Right ventricle myocardium superior (tissue), 1 donor: ENCODE data around the gene KRTAP5-10. TPM values are rescaled to one million over a fixed set of nuclear protein-coding genes. Genes with fewer than 3 reads are reported as not detected.
"Not testable (repeated sequence)": the region's sequence is repeated elsewhere in the genome, so short reads cannot be mapped to it uniquely, and the experiment has no call there.

Experiments used
- ATAC-seq: fragments of 200-7000 bp; cut with Tn5 transposase; one replicate; pipeline ENCODE4 v1.9.1; 2020; ENCODE audit warnings: mild to moderate bottlenecking; ENCODE audit not compliant: poor library complexity
- DNase-seq: peaks from one replicate; pipeline ENCODE4 v3.0.0-alpha.2; 2020
- intact Hi-C: fragments of 100-400 bp; cut with DNase I; formaldehyde crosslinking; loops from one replicate; pipeline ENCODE4 v1.11.2; 2022
- long read RNA-seq: library from polyadenylated mRNA; unstranded; transcript quantifications from one replicate; pipeline ENCODE4 v2.0.0, GENCODE V29; 2021
- total RNA-seq: library from RNA; stranded (reverse); fragmentation: NEBNext Ultra II Directional; extraction: Animal tissue kit (Norgen Biotek cat#: 25700); gene quantifications from one replicate; pipeline ENCODE4 v1.2.1, GENCODE V29; 2021
- donor health status: DM: no; HTN: yes; CAD: no; lungs with severe emphysema.

Gene KRTAP5-10, protein sequence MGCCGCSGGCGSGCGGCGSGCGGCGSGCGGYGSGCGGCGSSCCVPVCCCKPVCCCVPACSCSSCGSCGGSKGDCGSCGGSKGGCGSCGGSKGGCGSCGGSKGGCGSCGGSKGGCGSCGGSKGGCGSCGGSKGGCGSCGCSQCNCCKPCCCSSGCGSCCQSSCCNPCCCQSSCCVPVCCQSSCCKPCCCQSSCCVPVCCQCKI
- total RNA-seq, result not detected
- long read RNA-seq, result 0 reads

GRCh38 chr11:71565263-71565662, at the start of gene KRTAP5-10:
Gene KRTAP5-10 (plus strand): TSS chr11:71565563. CDS start chr11:71565588, 25 bp downstream.
- ATAC-seq (no peak), DNase-seq (no peak)
- intact Hi-C loops, result no loop called here

DNA sequence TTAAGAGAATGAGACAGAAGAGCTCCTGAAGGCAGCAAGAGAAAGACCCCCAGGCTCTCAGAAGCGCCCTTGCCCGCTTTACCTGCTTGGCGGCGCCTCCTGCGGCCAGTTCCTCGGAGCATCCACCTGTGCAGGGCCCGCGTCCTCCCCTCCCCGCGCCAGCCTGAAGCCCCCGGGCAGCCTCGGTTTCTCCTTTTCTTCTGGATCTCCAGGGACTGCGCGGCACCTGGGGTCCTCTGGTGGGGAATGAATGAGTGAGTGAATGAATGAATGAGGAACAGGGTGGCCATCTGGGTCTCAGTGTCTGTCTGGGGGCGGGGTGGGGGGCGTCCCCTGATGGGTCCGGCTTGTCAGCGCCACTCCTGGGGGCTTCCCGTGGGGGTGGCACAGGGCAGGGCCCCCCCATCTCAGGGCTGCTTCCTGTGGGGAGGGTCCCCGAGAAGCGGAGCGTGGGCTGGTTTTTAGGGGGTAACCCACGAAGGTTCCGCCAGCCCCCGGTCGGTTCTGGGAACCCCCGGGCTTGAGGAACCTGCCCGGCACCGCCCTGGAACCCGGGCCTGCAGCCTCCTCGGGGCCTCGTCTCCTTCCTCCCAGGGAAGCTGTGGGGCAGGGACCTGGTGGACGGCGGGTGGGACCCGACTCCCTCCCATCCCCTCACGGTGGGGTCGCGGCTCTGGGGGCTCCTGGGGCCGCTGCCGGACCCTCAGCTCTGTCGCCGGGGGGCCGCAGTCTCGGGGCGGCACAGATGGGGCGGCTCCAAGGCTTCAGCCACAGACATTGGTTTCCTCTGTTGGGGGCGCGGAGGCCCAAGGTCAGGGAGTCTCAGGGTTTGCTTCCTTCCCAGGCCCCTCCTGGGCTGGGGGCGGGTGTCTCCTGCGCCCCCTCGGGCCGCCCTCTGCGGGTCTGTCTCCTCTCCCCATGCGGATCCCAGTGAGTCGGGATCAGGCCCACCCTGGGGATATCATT, 46.6 kb upstream of the KRTAP5-10 start:
- no peak for ATAC-seq
- DNase-seq, result no peak
- intact Hi-C loops, result no loop called here

- DNase-seq (no peak), ATAC-seq (no peak)
- intact Hi-C loops, result no loop called here
Observed at GRCh38 chr11:71519546-71519945, 45.8 kb upstream of the KRTAP5-10 start.

DNA sequence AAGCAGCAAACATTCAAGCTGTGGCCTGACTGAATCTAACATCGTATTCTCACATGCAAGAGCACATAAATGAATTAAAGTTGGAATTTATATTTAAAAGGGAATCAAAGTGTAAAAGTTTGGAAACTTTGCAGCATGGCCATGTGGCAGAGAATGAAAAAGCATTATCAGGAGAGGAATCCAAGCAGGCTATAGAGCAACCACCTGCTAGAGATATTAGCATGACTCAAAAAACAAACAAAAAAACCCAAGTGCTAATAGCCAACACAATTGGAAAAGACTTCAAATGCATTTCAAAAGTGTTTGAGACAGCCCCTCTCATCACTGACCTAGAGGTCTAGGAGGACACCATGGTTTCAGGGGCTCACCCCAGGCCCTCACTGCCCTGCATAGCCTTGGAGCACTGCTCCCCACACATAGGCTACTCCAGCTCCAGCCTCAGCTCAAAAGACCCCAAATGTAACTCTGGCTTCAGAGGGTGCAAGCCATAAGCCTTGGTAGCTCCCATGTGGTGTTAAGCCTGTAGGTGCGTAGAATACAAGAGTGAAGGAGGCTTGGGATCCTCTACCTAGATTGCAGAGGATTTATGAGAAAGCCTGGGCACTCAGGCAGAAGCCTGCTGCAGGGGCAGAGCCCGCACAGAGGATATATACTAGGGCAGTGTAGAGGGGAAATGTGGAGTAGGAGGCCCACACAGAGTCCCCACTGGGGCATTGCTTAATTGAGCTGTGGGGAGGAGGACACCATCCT, 40.0 kb upstream of the KRTAP5-10 start:
- intact Hi-C loops, result no loop called here
- no peak for ATAC-seq
- DNase-seq, result no peak

DNA sequence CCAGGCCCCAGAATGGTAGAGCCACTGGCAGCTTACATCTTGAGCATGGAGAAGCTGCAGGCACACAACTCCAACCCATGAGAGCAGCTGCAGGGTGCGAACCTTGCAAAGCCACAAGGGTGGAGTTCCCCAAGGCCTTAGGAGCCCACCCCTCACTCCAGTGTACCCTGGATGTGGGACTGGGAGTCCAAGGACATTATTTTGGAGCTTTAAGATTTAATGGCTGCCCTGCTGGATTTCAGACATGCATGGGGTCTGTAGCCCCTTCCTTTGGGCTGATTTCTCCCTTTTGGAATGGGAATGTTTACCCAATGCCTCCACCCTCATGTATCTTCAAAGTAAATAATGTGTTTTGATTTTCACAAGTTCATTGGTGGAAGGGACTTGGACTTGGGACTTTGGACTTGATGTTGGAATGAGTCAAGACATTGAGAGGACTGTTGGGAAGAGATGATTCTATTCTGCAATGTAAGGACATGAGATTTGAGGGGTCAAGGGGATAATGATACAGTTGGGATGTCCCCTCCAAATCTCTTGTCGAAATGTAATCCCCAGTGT, 39.3 kb upstream of the KRTAP5-10 start:
- DNase-seq, result no peak
- intact Hi-C loops, result no loop called here
- no peak for ATAC-seq

DNA sequence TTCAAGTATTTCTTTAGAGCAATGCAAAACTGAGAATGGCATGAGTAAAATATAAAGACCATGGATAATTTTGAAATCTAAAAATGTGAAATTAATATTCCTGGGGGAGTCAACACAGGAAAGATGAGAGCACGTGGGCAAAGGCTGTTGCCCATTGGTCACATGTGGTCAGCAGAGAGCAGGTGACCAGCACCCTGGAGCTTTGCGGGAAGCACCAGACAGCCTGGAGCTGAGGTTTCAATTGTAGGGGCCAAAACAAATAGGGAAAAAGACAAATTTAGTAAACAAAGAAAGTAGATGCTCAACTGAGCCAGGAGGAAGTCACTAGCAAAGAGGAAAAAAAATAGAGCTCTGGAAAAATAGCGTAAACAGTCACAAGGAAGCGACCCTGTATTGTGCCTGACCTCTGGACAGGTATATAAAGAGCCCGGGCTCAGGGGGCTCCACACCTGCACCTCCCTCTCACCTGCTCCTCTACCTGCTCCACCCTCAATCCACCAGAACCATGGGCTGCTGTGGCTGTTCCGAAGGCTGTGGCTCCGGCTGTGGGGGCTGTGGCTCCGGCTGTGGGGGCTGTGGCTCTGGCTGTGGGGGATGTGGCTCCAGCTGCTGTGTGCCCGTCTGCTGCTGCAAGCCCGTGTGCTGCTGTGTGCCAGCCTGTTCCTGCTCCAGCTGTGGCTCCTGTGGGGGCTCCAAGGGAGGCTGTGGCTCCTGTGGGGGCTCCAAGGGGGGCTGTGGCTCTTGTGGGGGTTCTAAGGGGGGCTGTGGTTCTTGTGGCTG, 38.4 kb upstream of the KRTAP5-10 start, which contains the start of gene KRTAP5-7:
Gene KRTAP5-7, plus strand, starts transcription at position 472 of the 780 bp plus-strand sequence. Its CDS starts 34 bp downstream, at position 506.
- ATAC-seq, DNase-seq, intact Hi-C loops: not testable (repeated sequence)

DNA sequence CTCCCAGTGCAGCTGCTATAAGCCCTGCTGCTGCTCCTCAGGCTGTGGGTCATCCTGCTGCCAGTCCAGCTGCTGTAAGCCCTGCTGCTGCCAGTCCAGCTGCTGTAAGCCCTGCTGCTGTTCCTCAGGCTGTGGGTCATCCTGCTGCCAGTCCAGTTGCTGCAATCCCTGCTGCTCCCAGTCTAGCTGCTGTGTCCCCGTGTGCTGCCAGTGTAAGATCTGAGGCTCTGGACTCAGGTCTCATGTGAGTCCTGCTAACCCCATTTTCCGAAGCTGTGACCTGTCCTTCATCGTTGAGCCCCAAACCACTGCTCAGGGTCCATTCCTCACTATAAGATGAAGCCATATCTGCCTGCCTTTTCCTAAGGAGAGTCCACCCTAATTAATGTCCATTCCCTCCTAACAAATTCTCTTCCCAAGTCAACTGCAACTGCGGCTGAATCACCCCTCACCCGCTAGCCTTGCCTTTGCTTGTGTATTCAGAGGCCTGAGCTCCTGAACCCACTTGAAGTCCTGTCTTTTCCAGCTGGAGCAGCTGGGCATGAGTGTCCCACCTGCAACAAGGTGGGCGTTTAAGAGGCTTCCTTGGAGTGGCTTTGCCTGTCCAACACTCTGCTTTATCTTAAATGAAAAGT, 37.7 kb upstream of the KRTAP5-10 start:
- DNase-seq, result no peak
- intact Hi-C loops, result no loop called here
- ATAC-seq, result no peak

- DNase-seq (no peak), ATAC-seq (no peak)
- intact Hi-C loops, result no loop called here
Observed at GRCh38 chr11:71530602-71531001, 34.8 kb upstream of the KRTAP5-10 start.

- no peak for DNase-seq
- intact Hi-C loops, result no loop called here
- no peak for ATAC-seq
Observed at GRCh38 chr11:71532036-71532610, 33.2 kb upstream of the KRTAP5-10 start.

- DNase-seq, ATAC-seq, intact Hi-C loops: not testable (repeated sequence)
Observed at GRCh38 chr11:71534711-71535608, 30.4 kb upstream of the KRTAP5-10 start.

- DNase-seq (no peak), ATAC-seq (no peak)
- intact Hi-C loops, result no loop called here
Observed at GRCh38 chr11:71535825-71536224, 29.5 kb upstream of the KRTAP5-10 start.

- no peak for DNase-seq
- ATAC-seq, result no peak
- intact Hi-C loops, result no loop called here
Observed at GRCh38 chr11:71537537-71537936, 27.8 kb upstream of the KRTAP5-10 start.

DNA sequence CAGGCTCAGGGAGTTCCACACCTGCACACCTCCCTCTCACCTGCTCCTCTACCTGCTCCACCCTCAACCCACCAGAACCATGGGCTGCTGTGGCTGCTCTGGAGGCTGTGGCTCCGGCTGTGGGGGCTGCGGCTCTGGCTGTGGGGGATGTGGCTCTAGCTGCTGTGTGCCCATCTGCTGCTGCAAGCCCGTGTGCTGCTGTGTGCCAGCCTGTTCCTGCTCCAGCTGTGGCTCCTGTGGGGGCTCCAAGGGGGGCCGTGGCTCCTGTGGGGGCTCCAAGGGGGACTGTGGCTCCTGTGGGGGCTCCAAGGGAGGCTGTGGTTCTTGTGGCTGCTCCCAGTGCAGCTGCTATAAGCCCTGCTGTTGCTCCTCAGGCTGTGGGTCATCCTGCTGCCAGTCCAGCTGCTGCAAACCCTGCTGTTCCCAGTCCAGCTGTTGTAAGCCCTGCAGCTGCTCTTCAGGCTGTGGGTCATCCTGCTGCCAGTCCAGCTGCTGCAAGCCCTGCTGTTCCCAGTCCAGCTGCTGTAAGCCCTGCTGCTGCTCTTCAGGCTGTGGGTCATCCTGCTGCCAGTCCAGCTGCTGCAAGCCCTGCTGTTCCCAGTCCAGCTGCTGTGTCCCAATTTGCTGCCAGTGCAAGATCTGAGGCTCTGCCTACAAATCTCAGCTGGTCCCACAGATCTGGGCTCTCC, 27.2 kb upstream of the KRTAP5-10 start, which contains the start of gene KRTAP5-8:
Gene KRTAP5-8, plus strand, starts transcription at position 49 of the 689 bp plus-strand sequence. Its CDS starts 31 bp downstream, at position 80.
- DNase-seq, ATAC-seq, intact Hi-C loops: not testable (repeated sequence)

DNA sequence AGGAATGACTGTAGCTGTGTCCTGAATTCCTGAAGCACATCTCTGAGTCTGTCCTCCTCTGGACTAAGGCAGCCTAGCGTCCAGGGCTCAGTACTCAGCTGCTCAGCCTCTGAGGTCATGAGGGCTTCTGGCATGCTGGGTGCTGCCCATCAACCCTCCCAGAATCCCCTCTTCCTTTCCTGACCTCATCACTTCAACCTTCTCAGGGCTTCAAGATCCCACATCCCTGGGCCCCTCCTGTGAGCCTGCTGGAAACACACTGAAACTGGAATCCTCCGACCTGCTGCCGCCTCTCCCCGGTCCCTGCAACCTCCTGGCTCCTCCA, 26.7 kb upstream of the KRTAP5-10 start:
- no peak for ATAC-seq
- no peak for DNase-seq
- intact Hi-C loops, result no loop called here

DNA sequence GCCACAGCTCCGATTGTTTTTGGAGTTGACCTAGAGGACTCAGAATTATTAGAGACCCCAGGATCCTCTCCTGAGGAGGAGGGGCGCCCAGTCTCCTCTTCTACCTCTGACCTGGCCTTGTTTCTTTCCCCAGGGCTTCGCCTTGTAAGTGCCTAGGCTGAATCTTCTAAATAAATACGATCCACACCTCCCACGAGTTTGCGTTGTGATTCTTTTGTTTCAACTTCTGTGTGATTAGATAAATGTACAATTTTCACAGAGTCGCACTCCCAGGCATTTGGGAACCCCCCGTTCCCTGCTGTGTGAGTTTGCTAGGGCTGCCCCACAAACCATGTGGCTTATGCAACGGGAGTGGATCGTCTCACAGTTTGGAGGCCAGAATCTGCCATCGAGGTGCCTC, 26.3 kb upstream of the KRTAP5-10 start:
- ATAC-seq (no peak), DNase-seq (no peak)
- intact Hi-C loops, result no loop called here

DNA sequence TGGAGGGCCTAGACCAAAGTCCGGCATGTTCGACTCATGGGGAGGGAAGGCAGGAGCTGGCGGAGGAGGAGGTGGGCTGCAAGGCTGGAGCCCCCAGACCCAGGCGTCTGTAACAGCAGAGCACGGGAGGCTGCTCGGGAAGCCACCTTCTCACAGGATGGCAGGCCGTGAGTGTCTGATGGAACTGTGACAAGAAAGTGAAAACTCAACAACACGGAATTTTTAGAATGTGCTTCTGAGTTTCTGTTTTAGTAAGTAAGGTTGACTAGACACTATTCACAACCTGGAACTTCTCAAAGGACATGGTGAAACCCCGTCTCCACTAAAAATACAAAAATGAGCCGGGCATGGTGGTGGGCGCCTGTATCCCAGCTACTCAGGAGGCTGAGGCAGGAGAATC, 25.4 kb upstream of the KRTAP5-10 start:
- DNase-seq, intact Hi-C loops, ATAC-seq: not testable (repeated sequence)
